Panc1 (cell line): Measurements from ENCODE around the gene TTLL10. TPM values are rescaled to one million over a fixed set of nuclear protein-coding genes. Genes with fewer than 3 reads are reported as not detected.
A peak's percentile ranks its signal among the peaks of the same experiment; 100 is the strongest.

Experiments
- ATAC-seq: fragments of 200-7000 bp; cut with Tn5 transposase; 2 replicates; pipeline ENCODE4 v1.9.1; 2020; ENCODE audit warnings: mild to moderate bottlenecking, moderate library complexity
- BruUV-seq: library from RNA; stranded (reverse); fragments of 400-500 nt; replicated peaks from 2 replicates; lab custom pipeline; 2021; lab: Mats Ljungman, UMichigan
- CTCF ChIA-PET: fragments of 300-600 bp; sonication (Branson Sonifier 250); formaldehyde crosslinking; loops from one replicate; lab custom pipeline; 2022; ENCODE audit warnings: antibody characterized with exemption; lab: Charles Lee
- POLR2A ChIA-PET: fragments of 300-600 bp; sonication (Branson Sonifier 250); formaldehyde crosslinking; loops from one replicate; lab custom pipeline; 2022; ENCODE audit warnings: antibody characterized with exemption; lab: Charles Lee
- DNase-seq: peaks from one replicate; pipeline ENCODE4 v3.0.0-alpha.2; 2010; ENCODE audit warnings: low read depth, low spot score
- H3K27ac ChIP-seq: 2 replicates; pipeline ENCODE4 v1.5.1; 2011; ENCODE audit warnings: mild to moderate bottlenecking, low read length, inconsistent platforms
- H3K27me3 ChIP-seq: fragments of 200-500 bp; sonication (Bioruptor generic); 2 replicates; pipeline ENCODE4 v1.6.0; 2014; ENCODE audit warnings: low read length, inconsistent platforms; ENCODE audit not compliant: control insufficient read depth, insufficient read depth
- H3K36me3 ChIP-seq: fragments of 200-500 bp; sonication (Bioruptor generic); 2 replicates; pipeline ENCODE4 v1.5.1; 2014; ENCODE audit warnings: inconsistent platforms, mild to moderate bottlenecking, low read length, moderate library complexity; ENCODE audit not compliant: control insufficient read depth, insufficient read depth
- H3K4me1 ChIP-seq: 2 replicates; pipeline ENCODE4 v1.5.1; 2011; ENCODE audit warnings: inconsistent platforms, mild to moderate bottlenecking, low read length, moderate library complexity; ENCODE audit not compliant: control insufficient read depth, insufficient read depth
- H3K4me3 ChIP-seq, 2 experiments: 2 replicates each; pipeline ENCODE4 v1.5.1; 2011 to 2012; ENCODE audit warnings: low read depth in 2 of 2, low read length in 2 of 2, mild to moderate bottlenecking in 2 of 2, inconsistent platforms in 1 of 2, moderate library complexity in 1 of 2
- H3K9me3 ChIP-seq: fragments of 200-500 bp; sonication (Bioruptor generic); 2 replicates; pipeline ENCODE4 v1.5.1; 2014; ENCODE audit warnings: low read depth, mild to moderate bottlenecking, inconsistent platforms, low read length, moderate library complexity; ENCODE audit not compliant: control insufficient read depth, insufficient read depth
- POLR2AphosphoS5 ChIP-seq: IDR thresholded peaks from 2 replicates; pipeline ENCODE4 v1.6.1; 2012; ENCODE audit warnings: mild to moderate bottlenecking, low read depth, low read length, moderate library complexity
- SIN3A ChIP-seq: IDR thresholded peaks from 2 replicates; pipeline ENCODE4 v1.6.1; 2012; ENCODE audit warnings: low read depth, mild to moderate bottlenecking, low read length, moderate library complexity, borderline replicate concordance; ENCODE audit not compliant: insufficient read depth
- TCF7L2 ChIP-seq: IDR thresholded peaks from 2 replicates; pipeline ENCODE4 v1.6.1; 2011; ENCODE audit warnings: mild to moderate bottlenecking, low read depth, low read length, inconsistent platforms
- in situ Hi-C: cut with HindIII; loops from 2 replicates; pipeline ENCODE4 v1.10.0; 2016; ENCODE audit warnings: low sequenced_read_pairs, low pct_unique_long_range_greater_than_20kb
- intact Hi-C: fragments of 100-400 bp; cut with micrococcal nuclease; formaldehyde crosslinking; loops from one replicate; pipeline ENCODE4 v1.10.0; 2022; ENCODE audit not compliant: unreplicated experiment
- total RNA-seq: library from RNA; stranded (reverse); gene quantifications from one replicate; pipeline ENCODE4 v1.2.1, GENCODE V29; 2021; ENCODE audit not compliant: unreplicated experiment
- TF ChIP-seq, protein P1 (sequence below), 2 experiments: IDR thresholded peaks; 2 replicates each; pipeline ENCODE4 v1.6.1; 2011 to 2012; ENCODE audit warnings: low read depth in 2 of 2, control low read depth in 1 of 2, low read length in 1 of 2, mild to moderate bottlenecking in 1 of 2, moderate library complexity in 1 of 2; ENCODE audit not compliant: insufficient read depth in 1 of 2
- TF ChIP-seq, protein P2 (sequence below): fragments of 450-650 bp; IDR thresholded peaks from 2 replicates; pipeline ENCODE4 v1.5.1; 2017; ENCODE audit warnings: mild to moderate bottlenecking

TTLL10 gene
- total RNA-seq, 1 experiment from 2014 or later, result not detected

DNA sequence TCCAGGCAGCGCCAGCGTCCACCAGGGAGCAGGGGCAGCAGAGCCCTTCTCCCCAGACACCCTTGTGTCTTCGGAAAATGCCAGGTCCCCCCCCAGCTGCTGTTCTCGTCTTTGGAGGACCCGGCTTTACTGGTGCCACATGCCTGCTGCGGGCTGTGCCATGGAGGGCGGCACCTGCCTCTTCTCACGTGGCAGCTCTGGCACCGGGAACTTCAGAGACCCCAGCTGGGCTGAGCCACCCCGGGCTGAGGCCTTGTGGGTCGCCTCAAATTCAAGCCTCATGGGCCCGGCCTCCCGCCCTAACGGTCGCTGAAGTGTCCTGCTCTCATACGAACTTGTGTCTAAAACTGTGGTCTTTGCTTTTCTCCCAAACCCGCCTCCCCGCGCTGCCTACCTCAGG lies 30.8 kb upstream of the TTLL10 start:
- Histone ChIP-seq H3K4me3 (no peak overlapping the region), H3K9me3 (no peaks in the 10 kb centered on the region), H3K27ac (no peak overlapping the region), H3K27me3 (no peaks in the 10 kb centered on the region), H3K36me3 (no peaks in the 10 kb centered on the region), H3K4me1 (no peaks in the 10 kb centered on the region; the same call in 1 of the 2 replicates)
- BruUV-seq, result no TSS peak
- no peak for ATAC-seq
- intact Hi-C loops, result no loop called here
- TF ChIP-seq TCF7L2 (no peak), SIN3A (no peak)
- TF ChIP-seq, protein P1, sequence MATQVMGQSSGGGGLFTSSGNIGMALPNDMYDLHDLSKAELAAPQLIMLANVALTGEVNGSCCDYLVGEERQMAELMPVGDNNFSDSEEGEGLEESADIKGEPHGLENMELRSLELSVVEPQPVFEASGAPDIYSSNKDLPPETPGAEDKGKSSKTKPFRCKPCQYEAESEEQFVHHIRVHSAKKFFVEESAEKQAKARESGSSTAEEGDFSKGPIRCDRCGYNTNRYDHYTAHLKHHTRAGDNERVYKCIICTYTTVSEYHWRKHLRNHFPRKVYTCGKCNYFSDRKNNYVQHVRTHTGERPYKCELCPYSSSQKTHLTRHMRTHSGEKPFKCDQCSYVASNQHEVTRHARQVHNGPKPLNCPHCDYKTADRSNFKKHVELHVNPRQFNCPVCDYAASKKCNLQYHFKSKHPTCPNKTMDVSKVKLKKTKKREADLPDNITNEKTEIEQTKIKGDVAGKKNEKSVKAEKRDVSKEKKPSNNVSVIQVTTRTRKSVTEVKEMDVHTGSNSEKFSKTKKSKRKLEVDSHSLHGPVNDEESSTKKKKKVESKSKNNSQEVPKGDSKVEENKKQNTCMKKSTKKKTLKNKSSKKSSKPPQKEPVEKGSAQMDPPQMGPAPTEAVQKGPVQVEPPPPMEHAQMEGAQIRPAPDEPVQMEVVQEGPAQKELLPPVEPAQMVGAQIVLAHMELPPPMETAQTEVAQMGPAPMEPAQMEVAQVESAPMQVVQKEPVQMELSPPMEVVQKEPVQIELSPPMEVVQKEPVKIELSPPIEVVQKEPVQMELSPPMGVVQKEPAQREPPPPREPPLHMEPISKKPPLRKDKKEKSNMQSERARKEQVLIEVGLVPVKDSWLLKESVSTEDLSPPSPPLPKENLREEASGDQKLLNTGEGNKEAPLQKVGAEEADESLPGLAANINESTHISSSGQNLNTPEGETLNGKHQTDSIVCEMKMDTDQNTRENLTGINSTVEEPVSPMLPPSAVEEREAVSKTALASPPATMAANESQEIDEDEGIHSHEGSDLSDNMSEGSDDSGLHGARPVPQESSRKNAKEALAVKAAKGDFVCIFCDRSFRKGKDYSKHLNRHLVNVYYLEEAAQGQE (IDR thresholded peaks at IDR 0.05; ENCODE audit: insufficient read depth in 1 of 2, low read depth in 2 of 2, low read length in 1 of 2), result no peak
- TF ChIP-seq, protein P2, sequence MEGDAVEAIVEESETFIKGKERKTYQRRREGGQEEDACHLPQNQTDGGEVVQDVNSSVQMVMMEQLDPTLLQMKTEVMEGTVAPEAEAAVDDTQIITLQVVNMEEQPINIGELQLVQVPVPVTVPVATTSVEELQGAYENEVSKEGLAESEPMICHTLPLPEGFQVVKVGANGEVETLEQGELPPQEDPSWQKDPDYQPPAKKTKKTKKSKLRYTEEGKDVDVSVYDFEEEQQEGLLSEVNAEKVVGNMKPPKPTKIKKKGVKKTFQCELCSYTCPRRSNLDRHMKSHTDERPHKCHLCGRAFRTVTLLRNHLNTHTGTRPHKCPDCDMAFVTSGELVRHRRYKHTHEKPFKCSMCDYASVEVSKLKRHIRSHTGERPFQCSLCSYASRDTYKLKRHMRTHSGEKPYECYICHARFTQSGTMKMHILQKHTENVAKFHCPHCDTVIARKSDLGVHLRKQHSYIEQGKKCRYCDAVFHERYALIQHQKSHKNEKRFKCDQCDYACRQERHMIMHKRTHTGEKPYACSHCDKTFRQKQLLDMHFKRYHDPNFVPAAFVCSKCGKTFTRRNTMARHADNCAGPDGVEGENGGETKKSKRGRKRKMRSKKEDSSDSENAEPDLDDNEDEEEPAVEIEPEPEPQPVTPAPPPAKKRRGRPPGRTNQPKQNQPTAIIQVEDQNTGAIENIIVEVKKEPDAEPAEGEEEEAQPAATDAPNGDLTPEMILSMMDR, result no peak
- CTCF ChIA-PET, result no interaction called here
- in situ Hi-C loops, result no loop called here
- POLR2A ChIA-PET, result no interaction called here
- no peak for DNase-seq

DNA sequence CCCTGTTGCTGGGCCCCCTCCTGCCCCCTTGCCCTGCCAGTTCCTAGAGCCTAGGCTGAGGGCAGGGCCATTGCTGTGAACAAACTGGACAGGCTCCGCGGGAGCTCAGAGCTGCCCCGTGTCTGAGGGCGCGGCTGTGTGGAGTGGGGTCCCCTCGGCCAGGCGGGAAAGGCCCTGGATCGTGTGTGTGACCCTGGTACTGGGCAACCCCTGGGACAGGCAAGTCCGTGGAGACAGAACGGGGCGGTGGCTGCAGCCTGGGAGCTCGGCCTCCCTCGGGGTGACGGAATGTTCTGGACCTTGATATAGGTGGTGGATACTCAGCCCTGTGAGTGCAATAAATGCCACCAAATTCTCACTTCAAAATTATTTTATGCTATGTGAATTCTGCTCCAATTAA lies 30.0 kb upstream of the TTLL10 start:
- CTCF ChIA-PET, result no interaction called here
- Histone ChIP-seq H3K4me3 (no peak overlapping the region), H3K9me3 (no peaks in the 10 kb centered on the region), H3K27ac (no peak overlapping the region), H3K27me3 (no peaks in the 10 kb centered on the region), H3K4me1 (no peaks in the 10 kb centered on the region; the same call in 1 of the 2 replicates), H3K36me3 (no peaks in the 10 kb centered on the region)
- ATAC-seq (0 out of 2 replicates have a peak, but pooled peaks have one; percentile 15), DNase-seq (no peak)
- intact Hi-C loops (no loop called here), in situ Hi-C loops (no loop called here)
- POLR2A ChIA-PET, result no interaction called here
- no TSS peak for BruUV-seq
- TF ChIP-seq POLR2AphosphoS5 (no peak), TCF7L2 (no peak)
- TF ChIP-seq, protein P1 (IDR thresholded peaks at IDR 0.05; ENCODE audit: insufficient read depth in 1 of 2, low read depth in 2 of 2, low read length in 1 of 2), result no peak
